Liver (tissue), 9 donors: ENCODE data around the gene NLGN3. TPM values are rescaled to one million over a fixed set of nuclear protein-coding genes. Genes with fewer than 3 reads are reported as not detected.

Experiments
- DNase-seq: peaks from one replicate; pipeline ENCODE4 v3.0.0-alpha.2; 2017; ENCODE audit warnings: low spot score
- H3K27ac ChIP-seq, 2 donors: one replicate each; pipeline ENCODE4 v1.7.0; 2013; ENCODE audit warnings: inconsistent platforms in 2 of 2, low read length in 2 of 2, control low read depth in 1 of 2, low read depth in 1 of 2, mild to moderate bottlenecking in 1 of 2
- H3K27me3 ChIP-seq, 4 donors: one replicate each; pipeline versions ENCODE4 v1.6.1 to v1.7.0; 2013; ENCODE audit warnings: low read length in 3 of 4, inconsistent platforms in 1 of 4, mild to moderate bottlenecking in 1 of 4, moderate library complexity in 1 of 4; ENCODE audit not compliant: control insufficient read depth in 4 of 4, insufficient read depth in 4 of 4
- H3K36me3 ChIP-seq, 4 donors: one replicate each; pipeline versions ENCODE4 v1.6.1 to v1.7.0; 2013; ENCODE audit warnings: low read length in 3 of 4, mild to moderate bottlenecking in 3 of 4, low read depth in 1 of 4, moderate library complexity in 1 of 4; ENCODE audit not compliant: control insufficient read depth in 4 of 4, insufficient read depth in 3 of 4
- H3K4me1 ChIP-seq, 4 donors: one replicate each; pipeline versions ENCODE4 v1.6.1 to v1.7.0; 2013; ENCODE audit warnings: low read length in 3 of 4, mild to moderate bottlenecking in 3 of 4, moderate library complexity in 1 of 4; ENCODE audit not compliant: control insufficient read depth in 4 of 4, insufficient read depth in 4 of 4
- H3K4me3 ChIP-seq, 3 donors: one replicate each; pipeline versions ENCODE4 v1.6.1 to v1.7.0; 2013; ENCODE audit warnings: low read length in 3 of 3, control low read depth in 1 of 3, low read depth in 1 of 3, mild to moderate bottlenecking in 1 of 3
- H3K9ac ChIP-seq, 2 donors: one replicate each; pipeline ENCODE4 v1.7.0; 2013; ENCODE audit warnings: low read length in 2 of 2, mild to moderate bottlenecking in 2 of 2, moderate library complexity in 2 of 2, control low read depth in 1 of 2, low read depth in 1 of 2
- H3K9me3 ChIP-seq, 4 donors: one replicate each; pipeline versions ENCODE4 v1.6.1 to v1.7.0; 2013; ENCODE audit warnings: low read length in 3 of 4; ENCODE audit not compliant: control insufficient read depth in 4 of 4
- ATF3 ChIP-seq: IDR thresholded peaks from 2 replicates; pipeline ENCODE4 v1.6.1; 2016; ENCODE audit warnings: antibody characterized with exemption
- CTCF ChIP-seq: fragments of 150-350 bp; IDR thresholded peaks from 2 replicates; pipeline ENCODE4 v1.5.1; 2017; ENCODE audit warnings: improper control_type of control experiment, low read depth, low read length; ENCODE audit not compliant: missing input control
- FOXA1 ChIP-seq: IDR thresholded peaks from 2 replicates; pipeline ENCODE4 v1.6.1; 2016; ENCODE audit warnings: antibody characterized with exemption
- GABPA ChIP-seq, 2 donors: IDR thresholded peaks in 1 of 2; conservative IDR thresholded peaks in 1 of 2; 2 replicates each; pipeline ENCODE4 v1.6.1; 2016; ENCODE audit warnings: antibody characterized with exemption in 2 of 2, mild to moderate bottlenecking in 1 of 2, moderate library complexity in 1 of 2
- HNF4A ChIP-seq, 2 donors: conservative IDR thresholded peaks; 2 replicates each; pipeline ENCODE4 v1.6.1; 2016; ENCODE audit warnings: antibody characterized with exemption in 2 of 2, mild to moderate bottlenecking in 2 of 2
- JUND ChIP-seq, 2 donors: IDR thresholded peaks; 2 replicates each; pipeline ENCODE4 v1.6.1; 2016; ENCODE audit warnings: antibody characterized with exemption in 2 of 2
- REST ChIP-seq: IDR thresholded peaks from 2 replicates; pipeline ENCODE4 v1.6.1; 2016; ENCODE audit warnings: antibody characterized with exemption, mild to moderate bottlenecking
- SP1 ChIP-seq: IDR thresholded peaks from 2 replicates; pipeline ENCODE4 v1.6.1; 2018; ENCODE audit warnings: antibody characterized with exemption, mild to moderate bottlenecking
- YY1 ChIP-seq: IDR thresholded peaks from 2 replicates; pipeline ENCODE4 v1.6.1; 2016; ENCODE audit warnings: antibody characterized with exemption, mild to moderate bottlenecking
- WGBS: extraction: QIAGEN DNeasy Blood & Tissue Kit; methylation state at CpG from one replicate; pipeline ENCODE4 v1.1.7; 2013; 5-methylcytosine and 5-hydroxymethylcytosine counted together
- polyA plus RNA-seq, 2 donors: library from polyadenylated mRNA; stranded (reverse) in 1 of 2; unstranded in 1 of 2; fragments of 200-250 nt in 1 of 2; fragments of >200 nt in 1 of 2; fragmentation: Nextera tagmentation in 1 of 2; extraction: Ambion mirVana in 1 of 2; gene quantifications; one replicate each; pipeline versions ENCODE4 v1.2.1 to v1.2.3, GENCODE V29; 2013 to 2015
- total RNA-seq, 2 donors: library from RNA; depleted of rRNA; stranded (reverse); fragments of >200 nt; gene quantifications; one replicate each; pipeline ENCODE4 v1.2.3, GENCODE V29; 2014
- donor health status: healthy.
- donor health status: healthy.
- donor health status: healthy.
- donor health status: healthy.
- donor health status: healthy.

NLGN3 gene
- total and polyA plus RNA-seq, 4 donors = 0.11 to 0.23 (median 0.15) TPM

- TF ChIP-seq CTCF = no peak
- TF ChIP-seq REST = no peak
- TF ChIP-seq SP1 = no peak
- TF ChIP-seq ATF3 = no peak
- TF ChIP-seq JUND (IDR thresholded peaks at IDR 0.05) = no peak
- TF ChIP-seq GABPA (IDR thresholded peaks at IDR 0.05 in 1 of 2, conservative IDR thresholded peaks at IDR 0.05 in 1 of 2) = no peak
Measured at GRCh38 chrX:71100581-71101505, 43.8 kb upstream of the NLGN3 start (continued).

GRCh38 chrX:71102292-71102691, 42.3 kb upstream of the NLGN3 start:
- no peaks in the 10 kb centered on the region for H3K36me3 ChIP-seq
- H3K27ac ChIP-seq = no peak overlapping the region
- TF ChIP-seq FOXA1 = no peak
- TF ChIP-seq YY1 = no peak
- TF ChIP-seq HNF4A (conservative IDR thresholded peaks at IDR 0.05) = no peak
- no peak for TF ChIP-seq SP1
- TF ChIP-seq CTCF = no peak
- H3K9ac ChIP-seq = no peak overlapping the region
- H3K27me3 ChIP-seq = no peaks in the 10 kb centered on the region
- DNase-seq = no peak
- H3K4me1 ChIP-seq = peaks cover 0 to 3% (median 1%) of the 10 kb centered on the region in 4 donors
- WGBS = 78% methylated on average over 3 of the region's 3 CpGs
- no peaks in the 10 kb centered on the region for H3K9me3 ChIP-seq
- no peak overlapping the region for H3K4me3 ChIP-seq
